Ectodermal cell (in vitro differentiated cells): ENCODE measurements around the gene MEIS1.

Experiments used
- H3K27ac ChIP-seq: 2 replicates; pipeline ENCODE4 v1.7.0; 2013; ENCODE audit warnings: mild to moderate bottlenecking, low read depth, low read length; ENCODE audit not compliant: insufficient read depth, poor library complexity, severe bottlenecking
- H3K27me3 ChIP-seq: 2 replicates; pipeline ENCODE4 v1.7.0; 2013; ENCODE audit warnings: mild to moderate bottlenecking, low read length; ENCODE audit not compliant: insufficient read depth, control insufficient read depth, poor library complexity, severe bottlenecking
- H3K36me3 ChIP-seq: one replicate; pipeline ENCODE4 v1.7.0; 2013; ENCODE audit warnings: low read length; ENCODE audit not compliant: control insufficient read depth, insufficient read depth
- H3K4me1 ChIP-seq: one replicate; pipeline ENCODE4 v1.7.0; 2013; ENCODE audit warnings: low read length; ENCODE audit not compliant: control insufficient read depth, insufficient read depth
- H3K4me3 ChIP-seq: 2 replicates; pipeline ENCODE4 v1.7.0; 2013; ENCODE audit warnings: low read depth, low read length, control low read depth; ENCODE audit not compliant: insufficient read depth
- H3K9me3 ChIP-seq: 2 replicates; pipeline ENCODE4 v1.7.0; 2013; ENCODE audit warnings: mild to moderate bottlenecking, low read length, moderate library complexity; ENCODE audit not compliant: control insufficient read depth
- WGBS, 2 experiments: methylation state at CpG; one replicate each; pipeline ENCODE4 v1.1.7; 2013; ENCODE audit warnings: missing lambda C conversion rate in 2 of 2; 5-methylcytosine and 5-hydroxymethylcytosine counted together

Gene MEIS1

DNA sequence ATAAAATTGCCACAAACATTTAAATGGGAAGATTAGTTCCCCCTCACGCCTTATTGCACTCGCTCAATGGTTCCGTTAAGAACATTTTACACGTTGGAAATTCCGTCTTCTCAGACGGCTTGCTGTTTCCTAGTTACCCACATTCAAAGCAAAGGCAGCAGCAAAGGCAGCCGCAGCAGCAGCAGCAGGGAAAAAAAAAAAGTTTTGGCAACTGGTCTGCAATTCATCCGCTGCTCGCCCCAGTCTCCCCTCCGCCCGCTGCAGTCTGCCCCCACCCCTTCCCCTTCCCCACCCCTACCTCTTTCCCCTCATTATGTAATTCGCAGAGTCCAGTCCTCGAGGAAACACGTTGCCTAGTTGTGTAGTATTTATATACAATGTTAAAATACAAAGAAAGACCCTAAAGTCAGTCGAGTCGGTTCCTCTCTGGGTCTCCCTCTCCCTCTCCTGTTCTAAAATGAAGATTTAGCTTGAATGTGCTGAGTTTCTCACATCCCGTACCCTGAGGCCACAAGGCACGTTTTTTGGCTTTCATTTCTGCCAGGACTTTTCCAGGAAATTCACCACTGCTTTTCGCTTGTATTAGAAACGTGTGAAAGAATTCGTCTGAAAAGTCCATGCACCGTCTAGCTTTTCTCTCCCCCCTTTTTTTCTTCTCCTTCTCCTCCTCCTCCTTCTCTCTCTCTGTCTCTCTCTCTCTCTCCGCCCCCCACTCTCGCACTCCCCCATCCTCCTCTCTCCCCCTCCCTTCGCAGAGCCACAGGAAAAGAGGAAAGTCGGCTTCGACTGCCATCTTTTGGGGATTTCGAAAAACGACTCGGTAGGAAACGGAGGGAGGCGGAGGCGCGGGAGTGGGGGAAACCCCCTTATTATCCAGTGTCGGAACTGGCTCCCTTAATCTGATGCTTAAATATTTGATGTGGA lies 140.0 kb downstream of the MEIS1 start:
- WGBS, 2 experiments, result 0% methylated on average over 31 to 32 of the region's 35 CpGs
- Histone ChIP-seq H3K4me1 (peaks cover 28% of the 10 kb centered on the region), H3K9me3 (no peaks in the 10 kb centered on the region), H3K27me3 (peaks cover 44% of the 10 kb centered on the region), H3K4me3 (peak overlapping the region; percentile 68), H3K36me3 (no peaks in the 10 kb centered on the region), H3K27ac (peak overlapping the region; percentile 96)

- Histone ChIP-seq H3K27ac (peak overlapping the region; percentile 58), H3K27me3 (peaks cover 52% of the 10 kb centered on the region), H3K4me3 (peak overlapping the region; percentile 68), H3K9me3 (no peaks in the 10 kb centered on the region), H3K36me3 (no peaks in the 10 kb centered on the region), H3K4me1 (peaks cover 21% of the 10 kb centered on the region)
- WGBS, 2 experiments, result 0 to 1% methylated on average over 53 of the region's 53 CpGs
These were observed 140.8 kb downstream of the MEIS1 start for GRCh38 chr2:66575625-66576310.

GRCh38 chr2:66576311-66576560 lies 141.3 kb downstream of the MEIS1 start:
- no peak overlapping the region for H3K27ac ChIP-seq
- H3K9me3 ChIP-seq, result no peaks in the 10 kb centered on the region
- 0% methylated on average over 11 of the region's 11 CpGs for WGBS, 2 experiments
- H3K4me3 ChIP-seq, result peak overlapping the region; percentile 68
- H3K27me3 ChIP-seq, result peaks cover 57% of the 10 kb centered on the region
- H3K36me3 ChIP-seq, result no peaks in the 10 kb centered on the region
- H3K4me1 ChIP-seq, result peaks cover 21% of the 10 kb centered on the region

GRCh38 chr2:66576561-66577320 lies 141.8 kb downstream of the MEIS1 start:
- Histone ChIP-seq H3K27ac (peak overlapping the region; percentile 30), H3K36me3 (no peaks in the 10 kb centered on the region)
- whole genome bisulfite sequencing, 2 experiments, result 0 to 1% methylated on average over 37 of the region's 37 CpGs

DNA sequence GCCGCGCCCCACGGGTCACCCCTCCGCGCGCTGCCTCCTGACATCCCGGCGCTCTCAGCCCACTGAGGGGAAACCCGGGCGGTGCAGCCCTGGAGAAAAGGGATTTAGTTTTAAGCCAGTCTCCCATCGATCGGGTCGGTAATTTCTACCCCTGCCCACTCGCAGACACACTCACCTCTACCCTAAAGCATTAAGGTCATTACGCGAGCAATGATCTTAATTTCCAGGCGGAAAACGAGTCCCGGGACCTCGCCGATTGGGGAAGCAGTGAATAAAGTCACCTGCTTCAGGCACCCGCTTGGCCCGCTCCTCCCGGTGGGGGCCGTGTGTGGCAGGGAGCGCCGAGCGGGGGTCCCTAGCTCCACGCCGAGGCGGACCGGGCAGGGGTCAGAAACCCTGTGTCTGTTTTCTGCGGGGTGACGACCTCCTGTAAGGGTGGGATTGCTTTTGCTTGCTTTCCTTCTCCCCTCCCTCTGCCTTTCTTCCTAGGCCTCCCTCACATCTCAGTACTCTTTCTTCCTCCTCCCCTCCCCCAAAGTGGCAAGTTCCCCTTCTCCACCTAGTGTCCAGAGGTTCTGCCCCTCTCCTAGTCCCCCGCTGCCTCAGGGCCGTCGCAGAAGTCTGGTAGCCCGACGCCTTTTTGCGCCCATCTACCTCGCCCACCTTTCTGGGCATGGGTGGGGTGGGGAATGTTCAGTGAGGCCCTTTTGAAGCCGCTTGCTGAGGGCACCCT lies 142.6 kb downstream of the MEIS1 start:
- Histone ChIP-seq H3K9me3 (no peaks in the 10 kb centered on the region), H3K36me3 (no peaks in the 10 kb centered on the region), H3K4me1 (peaks cover 19% of the 10 kb centered on the region), H3K27me3 (peaks cover 69% of the 10 kb centered on the region), H3K27ac (peak overlapping the region; percentile 65), H3K4me3 (peak overlapping the region; percentile 68)
- 0 to 1% methylated on average over 42 of the region's 42 CpGs for WGBS, 2 experiments

More at GRCh38 chr2:66576561-66577320, 141.8 kb downstream of the MEIS1 start:
- Histone ChIP-seq H3K9me3 (no peaks in the 10 kb centered on the region), H3K27me3 (peaks cover 62% of the 10 kb centered on the region), H3K4me3 (peak overlapping the region; percentile 68), H3K4me1 (peaks cover 21% of the 10 kb centered on the region)

DNA sequence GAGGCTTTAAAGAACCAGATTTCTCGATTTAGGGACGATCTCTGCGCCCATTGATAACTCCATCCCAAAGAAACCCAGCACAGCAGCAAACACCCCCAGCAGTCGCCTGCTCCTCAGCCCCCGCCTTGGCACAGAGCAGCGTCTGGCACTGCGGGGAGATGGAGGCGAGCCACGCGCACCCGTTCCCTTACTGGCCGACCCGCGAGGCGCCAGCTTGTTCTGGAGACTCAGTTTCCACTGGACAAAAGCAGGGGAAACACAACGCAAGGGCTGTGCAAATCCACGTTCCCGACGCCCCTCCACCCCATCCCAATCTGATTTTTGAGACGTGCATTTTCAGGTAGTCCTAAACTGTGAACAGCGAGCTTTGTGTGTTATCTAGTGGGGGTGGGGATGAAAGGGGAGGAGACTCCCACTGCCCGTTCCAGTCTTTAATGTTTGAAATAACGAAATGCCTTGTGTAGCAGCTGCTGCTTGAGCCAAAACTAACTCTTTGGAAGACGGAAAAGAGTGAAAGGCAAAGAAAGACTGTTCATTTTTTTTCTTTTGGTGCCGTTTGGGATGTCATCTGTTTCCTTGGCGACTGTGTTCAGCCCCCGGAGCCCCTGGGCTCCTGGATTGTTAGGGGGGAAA lies 143.2 kb downstream of the MEIS1 start:
- peak overlapping the region; percentile 65 for H3K27ac ChIP-seq
- 0 to 1% methylated on average over 27 of the region's 27 CpGs for WGBS, 2 experiments
- H3K4me1 ChIP-seq, result peaks cover 13% of the 10 kb centered on the region
- no peaks in the 10 kb centered on the region for H3K36me3 ChIP-seq
- H3K27me3 ChIP-seq, result peaks cover 76% of the 10 kb centered on the region
- H3K9me3 ChIP-seq, result no peaks in the 10 kb centered on the region
- peak overlapping the region; percentile 68 for H3K4me3 ChIP-seq

- Histone ChIP-seq H3K27ac (peak overlapping the region; percentile 65), H3K9me3 (no peaks in the 10 kb centered on the region), H3K4me3 (peak overlapping the region; percentile 68), H3K36me3 (no peaks in the 10 kb centered on the region), H3K4me1 (peaks cover 9% of the 10 kb centered on the region), H3K27me3 (peaks cover 81% of the 10 kb centered on the region)
- 1 to 2% methylated on average over 6 to 8 of the region's 10 CpGs for WGBS, 2 experiments
These were observed 143.8 kb downstream of the MEIS1 start for GRCh38 chr2:66578687-66579106.

- Histone ChIP-seq H3K4me1 (peaks cover 9% of the 10 kb centered on the region), H3K9me3 (no peaks in the 10 kb centered on the region), H3K36me3 (no peaks in the 10 kb centered on the region), H3K27ac (peak overlapping the region; percentile 65), H3K27me3 (peaks cover 89% of the 10 kb centered on the region), H3K4me3 (no peak overlapping the region)
- WGBS, 2 experiments, result 16 to 24% methylated on average over 2 to 6 of the region's 10 CpGs
These were observed 144.5 kb downstream of the MEIS1 start for GRCh38 chr2:66579186-66580126.
